ENCODE measurements around the gene PPT2.
"Not testable (repeated sequence)": the region's sequence is repeated elsewhere in the genome, so short reads cannot be mapped to it uniquely, and the experiment has no call there.

PPT2 gene

DNA sequence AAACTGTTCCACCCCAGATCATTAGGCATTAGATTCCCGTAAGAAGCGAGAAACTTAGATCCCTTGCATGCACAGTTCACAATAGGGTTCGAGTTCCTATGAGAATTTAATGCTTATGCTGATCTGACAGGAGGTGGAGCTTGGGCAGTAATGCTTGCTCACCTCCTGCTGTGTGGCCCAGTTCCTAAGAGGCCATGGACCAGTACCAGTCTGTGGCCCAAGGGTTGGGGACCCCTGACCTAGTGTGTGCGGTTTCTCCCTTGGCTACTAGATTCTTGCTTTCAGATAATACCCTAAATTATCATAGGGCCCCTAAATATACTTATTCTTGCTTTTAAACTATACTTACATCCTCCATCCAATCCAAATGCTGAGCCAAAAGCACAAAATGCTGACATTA lies 40.4 kb downstream of the PPT2 start:
- no peak for DNase-seq
- intact Hi-C loops (cut with DNase I) = no loop called here

DNA sequence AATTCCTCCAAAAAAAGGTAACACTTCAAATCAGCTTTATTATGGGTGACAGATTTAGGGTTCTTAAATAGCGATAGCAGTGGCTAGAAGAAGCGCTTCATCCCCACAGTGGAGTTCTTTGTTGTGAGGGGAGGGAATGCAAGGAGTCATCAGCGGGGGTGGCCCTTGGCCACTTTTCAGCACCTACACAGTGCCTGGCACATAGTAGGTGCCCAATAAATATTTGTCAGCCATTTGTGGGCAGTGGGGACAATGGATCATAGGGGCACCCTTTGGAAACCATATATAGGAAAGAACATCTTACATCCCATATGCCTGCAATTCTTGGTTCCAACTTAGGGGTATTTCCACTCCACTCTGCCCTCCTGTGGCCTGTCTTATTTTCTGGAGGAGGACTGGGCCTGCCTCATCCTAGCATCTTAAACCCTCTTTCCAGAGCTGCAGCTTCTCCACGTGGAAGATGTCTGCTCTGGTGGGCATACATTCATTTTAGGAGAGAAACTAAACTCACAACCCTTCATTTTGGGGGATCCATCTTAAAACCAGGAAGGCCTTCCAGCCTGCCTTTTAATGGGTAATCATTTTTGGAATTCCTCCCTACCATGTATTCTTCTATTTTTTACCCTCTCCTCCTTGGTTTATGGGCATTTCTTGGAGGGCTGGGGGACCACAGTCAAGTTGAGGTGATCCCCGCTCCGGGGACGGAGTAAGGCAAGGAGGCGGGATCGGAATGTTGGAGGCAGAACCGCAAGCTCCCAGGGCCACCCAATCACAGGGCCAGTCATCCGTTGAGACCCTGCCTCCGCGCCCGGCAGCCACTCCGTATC lies 41.1 kb downstream of the PPT2 start:
- intact Hi-C loops (cut with DNase I) = loop anchor here (5.0 kb wide), 1 partner anchor 68 kb away; the partner anchor contains the start of gene ATF6B
- DNase-seq = peak in 21 of 42 donors; percentile 19 to 75 (median 52)

DNA sequence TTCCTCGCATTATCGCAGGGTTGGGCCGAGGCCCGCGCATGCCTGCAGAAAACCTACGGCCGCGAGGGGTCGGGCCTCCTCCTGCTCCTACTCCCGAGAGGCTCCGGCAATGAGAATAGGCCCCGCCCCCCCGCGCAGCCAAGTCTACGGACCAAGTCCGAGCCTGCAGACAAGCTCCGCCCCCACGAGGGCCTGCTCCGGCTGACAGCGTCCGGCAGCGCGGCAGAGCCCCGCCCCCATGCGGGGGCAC lies 41.6 kb downstream of the PPT2 start:
- peak; percentile 100 for DNase-seq
- intact Hi-C loops (cut with DNase I) = loop anchor here (5.0 kb wide), 1 partner anchor 68 kb away; the partner anchor contains the start of gene ATF6B

DNA sequence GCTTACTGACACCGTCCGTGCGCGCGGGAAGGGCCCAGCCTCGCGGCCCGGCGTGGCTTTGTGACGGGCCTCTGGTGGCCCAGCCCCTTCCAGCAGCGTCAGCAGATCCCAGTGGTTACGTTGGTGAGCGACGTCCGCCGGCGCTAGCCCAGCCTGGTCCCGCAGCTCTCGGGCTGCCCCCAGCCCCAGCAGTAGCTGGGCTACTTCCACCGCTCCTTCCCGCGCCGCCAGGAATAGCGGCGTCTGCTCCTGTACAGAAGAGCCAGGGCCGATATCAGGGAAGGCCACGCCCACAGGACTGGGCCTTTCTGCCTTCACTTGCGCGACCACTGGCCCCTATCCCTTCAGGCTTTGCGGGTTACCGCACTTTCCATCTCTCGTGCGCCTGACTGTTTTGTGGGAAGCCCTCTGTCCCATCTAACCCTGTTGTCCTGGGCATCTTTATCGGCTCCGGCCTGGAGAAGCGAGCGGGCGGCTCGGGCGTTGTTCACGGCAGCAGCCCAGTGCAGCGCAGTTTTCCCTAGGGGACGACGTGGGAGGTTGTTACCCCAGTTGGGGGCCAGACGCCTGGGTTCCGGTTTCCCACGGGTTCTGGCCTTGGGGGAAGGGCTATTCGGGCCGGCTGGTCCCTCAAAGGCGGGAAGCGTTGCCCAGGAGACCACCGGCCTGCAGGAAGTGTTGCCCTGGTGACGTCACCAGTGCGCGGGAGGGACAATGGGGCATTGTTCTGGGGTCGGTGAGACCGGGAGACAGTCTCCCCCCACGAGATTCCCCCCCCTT lies 42.2 kb downstream of the PPT2 start:
- peak; percentile 87 to 98 (median 94) for DNase-seq
- intact Hi-C loops (cut with DNase I) = loop anchor here (2.0 to 5.0 kb wide), 2 partner anchors 49 to 69 kb away; partner anchors contain the start of gene ATF6B

DNA sequence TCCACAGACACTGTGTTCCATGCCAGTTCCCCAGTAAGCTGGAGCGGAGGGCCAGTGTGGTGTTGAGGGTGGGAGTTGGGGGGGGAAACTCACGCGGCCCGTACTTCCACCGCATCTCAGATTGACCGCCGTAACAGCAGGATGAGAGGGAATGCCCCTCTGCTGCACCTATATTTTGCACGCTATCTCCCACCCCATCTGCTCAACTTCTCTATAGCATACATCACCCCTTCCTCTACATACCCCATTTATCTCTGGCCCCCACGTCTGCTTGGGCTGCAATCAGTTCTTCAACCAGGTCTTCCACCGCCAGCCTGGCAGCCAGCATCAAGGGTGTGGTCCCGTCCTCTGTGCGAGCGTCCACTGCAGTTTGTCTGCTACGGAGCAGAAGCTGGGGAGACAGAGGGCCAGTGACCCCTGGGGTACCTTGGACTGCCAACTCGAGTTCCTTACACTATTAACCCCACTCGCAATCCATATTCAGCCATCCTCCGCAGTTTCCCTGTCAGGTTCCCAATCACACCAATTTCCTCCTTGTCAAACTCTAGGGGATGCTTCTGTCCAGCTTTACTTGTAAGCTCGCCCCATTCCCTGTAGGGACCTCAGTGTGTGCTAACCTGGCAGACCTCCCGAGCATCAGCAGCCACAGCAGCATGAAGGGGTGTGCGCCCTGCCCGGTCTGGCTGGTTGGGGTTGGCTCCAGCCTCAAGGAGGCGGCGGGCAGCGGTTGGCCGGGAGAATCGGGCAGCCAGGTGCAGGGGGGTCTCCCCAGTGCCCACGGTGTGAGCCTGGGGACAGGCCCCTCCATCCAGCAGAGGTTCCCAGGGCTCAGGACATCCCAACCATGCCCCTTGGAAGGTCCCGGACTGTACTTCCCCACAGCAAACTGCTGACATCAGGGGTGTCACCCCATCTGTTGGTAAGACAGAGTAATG lies 43.0 kb downstream of the PPT2 start:
- peak in 22 of 42 donors; percentile 11 to 70 (median 44) for DNase-seq

DNA sequence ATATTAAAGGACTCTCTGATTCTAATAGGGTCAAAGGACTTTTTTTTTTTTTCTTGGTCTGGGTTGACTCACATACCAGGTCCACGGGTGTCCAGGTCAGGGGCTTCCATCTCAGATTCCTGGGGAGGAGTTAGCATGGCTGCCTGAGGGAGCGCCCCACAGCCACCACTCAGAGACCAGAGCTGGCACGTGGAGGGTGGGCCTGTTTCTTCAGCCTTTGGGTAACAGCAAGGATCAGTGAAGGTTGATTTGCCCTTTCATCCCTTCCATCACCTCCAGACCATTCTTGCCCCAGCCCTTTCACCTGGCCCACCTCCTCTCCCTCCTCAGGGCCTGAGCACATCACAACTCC lies 44.4 kb downstream of the PPT2 start:
- intact Hi-C loops (cut with DNase I) = loop anchor here (5.0 kb wide), 1 partner anchor 71 kb away; the partner anchor contains the start of gene ATF6B
- no peak for DNase-seq

More for the DNA sequence above, 43.0 kb downstream of the PPT2 start:
- intact Hi-C loops (cut with DNase I) = loop anchor here (2.0 to 5.0 kb wide), 2 partner anchors 48 to 70 kb away; partner anchors contain the start of gene ATF6B

DNA sequence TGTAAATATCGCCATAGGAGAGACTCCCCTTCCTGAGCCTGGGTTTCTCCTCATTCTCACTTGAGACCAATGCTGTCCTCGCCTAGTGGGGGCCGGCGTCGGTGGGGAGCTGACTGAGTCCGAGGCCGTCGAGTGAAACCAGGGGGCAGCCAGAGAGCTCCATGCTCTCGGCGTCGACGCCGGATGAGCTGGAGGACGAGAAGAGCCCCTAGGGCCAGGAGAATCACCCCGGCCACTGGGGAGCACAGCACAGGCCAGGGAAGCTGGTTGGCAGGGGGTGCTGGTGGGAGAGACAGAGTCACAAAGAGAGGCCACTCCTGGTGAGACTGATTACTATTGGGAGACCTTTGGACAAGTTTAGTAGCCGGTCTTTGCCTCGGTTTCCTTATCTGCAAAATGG lies 44.9 kb downstream of the PPT2 start:
- DNase-seq = no peak
- intact Hi-C loops (cut with DNase I) = loop anchor here (5.0 kb wide), 1 partner anchor 72 kb away; the partner anchor contains the start of gene ATF6B

DNA sequence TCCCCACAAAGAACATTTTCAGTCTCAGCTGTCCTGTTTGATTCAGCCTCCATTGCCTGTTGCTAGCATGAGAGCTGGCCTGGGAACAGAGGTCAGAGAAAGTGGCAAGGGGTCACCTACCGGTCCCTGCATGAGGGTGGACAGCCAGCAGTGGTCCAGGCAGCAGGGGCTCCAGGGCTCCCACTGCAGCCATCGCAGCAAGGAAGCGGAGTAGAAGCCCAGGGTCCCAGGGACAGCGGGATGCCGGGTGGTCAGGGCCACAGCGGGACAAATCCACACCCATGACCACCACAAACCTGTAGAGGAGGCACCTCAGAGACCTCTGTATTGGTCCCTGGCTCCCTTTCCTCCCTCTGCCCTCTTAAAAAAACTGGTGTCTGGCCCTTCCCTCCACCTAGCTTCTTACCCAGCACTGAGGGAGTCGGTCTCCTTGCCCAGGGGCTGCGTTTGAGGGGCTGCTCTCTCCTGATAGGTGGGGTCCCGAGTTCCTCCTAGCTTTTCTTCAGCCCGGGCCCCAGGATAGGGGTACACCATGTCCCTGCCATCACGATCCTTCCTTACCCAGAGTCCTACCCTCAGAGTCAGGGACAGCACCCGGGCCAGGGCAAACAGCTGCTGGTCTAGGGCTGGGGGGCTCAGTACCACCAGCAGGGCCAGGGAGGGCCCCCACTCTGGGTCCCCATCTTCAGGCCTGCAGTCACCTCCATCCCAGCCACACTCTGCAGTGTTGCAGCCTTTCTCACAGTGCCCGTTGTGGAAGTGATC lies 47.0 kb downstream of the PPT2 start:
- intact Hi-C loops (cut with DNase I) = no loop called here
- DNase-seq = no peak

DNA sequence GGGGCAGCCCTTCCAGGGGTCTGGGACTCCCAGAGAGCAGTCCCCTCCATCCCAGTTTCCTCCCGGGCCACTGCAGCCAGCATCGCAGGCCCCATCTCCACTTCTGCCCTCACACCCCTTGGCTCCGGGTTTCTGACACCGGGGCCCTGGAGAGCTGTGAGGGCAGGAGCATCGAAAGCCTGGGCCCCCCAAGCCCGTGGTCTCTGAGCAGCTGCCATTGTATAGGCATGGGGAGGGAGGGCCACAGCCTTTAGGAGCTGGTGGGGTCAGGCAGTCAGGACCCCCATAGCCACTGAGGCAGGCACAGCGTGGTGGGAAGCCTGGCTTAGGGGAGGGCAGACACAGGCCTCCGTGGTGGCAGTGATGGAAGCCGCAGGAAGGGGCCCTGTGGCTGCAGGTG lies 48.2 kb downstream of the PPT2 start:
- intact Hi-C loops (cut with DNase I) = no loop called here
- no peak for DNase-seq

DNA sequence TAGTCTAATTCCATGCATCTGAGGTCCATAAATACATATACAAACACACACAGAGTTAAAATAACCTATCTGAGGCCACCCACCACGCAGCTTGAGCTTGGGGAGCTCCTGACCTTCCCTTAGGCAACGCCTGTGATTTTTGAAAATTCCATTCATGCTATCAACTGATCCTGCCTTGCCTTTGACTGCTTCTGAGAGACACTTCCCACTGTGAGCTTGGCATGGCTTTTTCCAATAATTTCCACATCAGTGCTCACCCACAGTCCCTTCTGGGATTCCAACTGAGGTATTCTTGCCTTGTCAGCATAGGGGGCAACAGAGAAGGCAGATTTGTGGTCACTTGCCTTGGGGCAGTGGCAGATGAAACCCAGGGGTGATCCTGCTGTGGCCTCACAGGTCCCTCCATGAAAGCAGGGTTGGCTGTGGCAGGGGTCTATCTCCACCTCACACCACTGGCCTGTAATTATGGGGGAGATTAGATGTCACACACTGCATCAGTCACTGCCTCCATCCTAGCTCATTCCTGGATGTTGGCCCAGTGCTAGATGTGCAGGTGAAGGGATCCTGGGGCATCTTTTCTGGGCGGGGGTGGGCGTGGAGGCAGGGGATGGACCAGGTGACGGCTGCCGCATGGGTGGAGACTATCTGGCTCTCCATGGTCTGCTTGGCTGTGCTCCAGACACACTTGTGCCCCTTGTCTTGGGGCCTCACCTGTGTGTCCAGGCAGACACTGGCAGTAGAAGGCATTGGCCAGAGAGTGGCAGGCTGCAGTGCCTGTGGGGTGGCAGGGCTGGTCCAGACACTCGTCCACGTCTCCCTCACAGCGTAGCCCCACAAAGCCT lies 49.7 kb downstream of the PPT2 start:
- DNase-seq = no peak
- intact Hi-C loops (cut with DNase I) = no loop called here

DNA sequence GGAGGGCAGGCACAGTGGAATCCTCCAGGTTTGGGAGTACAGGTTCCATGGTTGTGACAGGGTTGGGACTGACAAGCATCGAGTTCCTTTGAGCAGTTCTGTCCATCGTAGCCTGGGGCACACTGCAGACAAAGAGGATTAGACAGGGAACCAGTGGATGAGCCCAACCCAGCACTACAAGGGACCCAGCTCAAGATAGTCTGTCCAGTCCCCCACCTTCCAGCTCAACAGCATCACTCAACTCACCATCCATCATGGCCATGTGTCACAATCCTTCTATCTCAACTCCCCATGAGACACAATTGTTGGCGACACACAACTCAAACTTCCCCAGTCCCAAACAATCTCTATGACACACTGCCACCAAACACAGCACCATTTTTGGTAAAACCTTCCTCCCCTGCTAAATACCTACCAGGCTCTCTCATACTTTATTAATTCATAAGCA lies 50.4 kb downstream of the PPT2 start:
- intact Hi-C loops (cut with DNase I) = no loop called here
- no peak for DNase-seq

DNA sequence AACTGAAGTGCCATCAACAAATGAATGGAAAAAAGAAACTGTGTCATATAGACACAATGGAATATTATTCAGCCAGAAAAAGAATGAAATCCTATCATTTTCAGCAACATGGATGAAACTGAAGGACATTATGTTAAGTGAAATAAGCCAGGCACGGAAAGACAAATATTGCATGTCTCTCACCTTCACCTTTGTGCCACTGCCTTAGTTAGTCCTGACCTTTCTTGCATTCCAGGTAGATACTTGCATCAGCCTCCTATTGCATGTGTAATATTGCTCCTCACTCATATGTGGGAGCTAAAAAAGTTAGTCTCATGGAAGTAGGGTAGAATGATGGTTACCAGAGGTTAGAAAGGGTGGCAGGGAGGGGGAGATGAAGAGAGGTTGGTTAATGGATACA lies 55.1 kb downstream of the PPT2 start:
- intact Hi-C loops (cut with DNase I) = no loop called here
- DNase-seq = no peak

DNA sequence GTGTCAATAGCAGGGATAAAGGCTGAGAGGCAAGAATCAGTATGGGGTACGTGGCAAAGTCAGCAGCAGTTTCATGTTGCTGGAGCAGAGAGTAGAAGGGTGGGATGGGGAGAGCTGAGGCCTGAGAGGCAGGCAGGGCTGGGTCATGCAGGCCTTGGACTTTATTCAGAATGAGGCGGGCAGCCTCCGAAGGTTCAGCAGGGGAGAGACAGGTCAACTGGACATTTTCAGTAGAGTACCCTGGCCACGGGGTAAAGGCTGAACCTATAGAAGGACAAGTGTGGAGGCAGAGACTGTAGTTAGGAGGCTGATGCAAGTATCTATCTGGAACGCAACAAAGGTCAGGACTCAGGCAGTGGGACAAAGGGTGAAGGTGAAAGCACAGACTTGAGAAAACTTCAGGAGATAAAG lies 56.3 kb downstream of the PPT2 start:
- intact Hi-C loops (cut with DNase I) = no loop called here
- DNase-seq = no peak

DNA sequence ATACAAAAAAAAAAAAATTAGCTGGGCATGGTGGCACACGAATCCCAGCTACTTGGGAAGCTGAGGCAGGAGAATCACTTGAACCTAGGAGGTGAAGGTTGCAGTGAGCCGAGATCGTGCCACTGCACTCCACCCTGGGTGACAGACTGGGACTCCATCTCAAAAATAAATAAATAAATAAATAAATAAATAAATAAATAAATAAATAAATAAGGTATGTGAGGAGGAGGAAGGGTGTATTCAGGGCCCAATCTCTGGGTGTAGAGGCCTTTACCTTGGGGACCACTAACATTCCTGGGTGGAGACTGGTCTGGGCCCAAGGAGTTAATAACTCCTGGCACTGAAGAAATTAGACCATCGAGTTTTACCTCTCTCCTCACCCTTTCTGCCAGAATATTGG lies 57.5 kb downstream of the PPT2 start:
- peak in 1 of 42 donors; percentile 7 for DNase-seq
- intact Hi-C loops (cut with DNase I) = not testable (repeated sequence)

DNA sequence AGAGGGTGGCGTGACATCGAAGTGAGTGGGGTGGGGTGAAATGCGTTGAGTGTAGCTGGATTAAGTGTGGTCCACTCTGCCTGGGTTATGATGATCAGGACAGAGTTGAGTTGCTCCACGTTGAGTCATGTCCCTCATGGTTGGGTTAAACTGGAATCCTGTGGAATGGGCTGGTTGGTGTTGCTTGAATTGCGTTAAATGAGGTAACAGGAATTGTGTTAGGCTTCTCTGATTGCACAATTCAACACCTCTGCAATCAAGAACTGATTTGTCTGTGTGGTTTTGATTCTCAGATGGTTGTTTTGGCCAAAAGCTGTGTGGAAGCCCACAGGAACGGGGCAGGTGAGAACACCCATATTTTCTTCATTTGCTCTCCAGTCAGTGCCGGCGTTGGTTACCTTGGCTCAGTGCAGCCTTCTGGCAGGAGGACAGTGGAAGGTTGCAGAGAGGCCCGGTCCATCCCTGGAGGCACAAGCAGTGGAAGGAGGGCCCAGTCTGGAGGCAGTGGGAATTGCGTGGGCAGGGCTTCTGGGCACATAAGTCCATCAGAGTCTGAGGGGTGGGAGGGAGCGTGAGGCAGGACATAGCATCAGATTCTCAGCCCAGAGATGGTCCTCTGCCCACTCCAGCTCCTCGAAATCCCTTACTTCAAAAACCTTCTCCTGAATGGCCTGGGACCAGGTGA lies 58.3 kb downstream of the PPT2 start:
- intact Hi-C loops (cut with DNase I) = no loop called here
- peak in 1 of 42 donors; percentile 21 for DNase-seq

Measured in head of caudate nucleus (tissue), 42 donors.